ENCODE results near the gene RTL3.

- no peak for TF ChIP-seq EZH2 (IDR thresholded peaks at IDR 0.05; ENCODE audit: borderline replicate concordance, low read depth, low read length, severe bottlenecking)
- TF ChIP-seq CTCF (IDR thresholded peaks at IDR 0.05; ENCODE audit: borderline replicate concordance, extremely low read depth, low read length, poor library complexity, severe bottlenecking): no peak
Observed at GRCh38 chrX:78624962-78625909, 33.9 kb downstream of the RTL3 start.
